Neural cell (in vitro differentiated cells): ENCODE data around the gene KIF5B.

Source experiments
- CTCF ChIP-seq: fragments of 450-650 bp; IDR thresholded peaks from 2 replicates; pipeline ENCODE4 v1.5.1; 2014; ENCODE audit warnings: antibody characterized with exemption, mild to moderate bottlenecking, moderate library complexity; ENCODE audit not compliant: poor library complexity, severe bottlenecking
- EZH2 ChIP-seq: fragments of 200-600, 300-800 bp; shearing (Covaris generic), sonication (generic); IDR thresholded peaks from 2 replicates; pipeline ENCODE4 v1.6.1; 2014; ENCODE audit warnings: antibody characterized with exemption, low read length, borderline replicate concordance, mild to moderate bottlenecking; ENCODE audit not compliant: insufficient read depth, poor library complexity, severe bottlenecking
- MXI1 ChIP-seq: fragments of 450-650 bp; conservative IDR thresholded peaks from 2 replicates; pipeline ENCODE4 v1.6.1; 2014; ENCODE audit warnings: antibody characterized with exemption, mild to moderate bottlenecking; ENCODE audit not compliant: poor library complexity, severe bottlenecking
- REST ChIP-seq: IDR thresholded peaks from 2 replicates; pipeline ENCODE4 v1.6.1; 2012; ENCODE audit warnings: borderline replicate concordance
- SMC3 ChIP-seq: fragments of 450-650 bp; conservative IDR thresholded peaks from 2 replicates; pipeline ENCODE4 v1.6.1; 2014; ENCODE audit warnings: antibody characterized with exemption, mild to moderate bottlenecking, moderate library complexity; ENCODE audit not compliant: poor library complexity

- TF ChIP-seq MXI1 (no peak), CTCF (no peak), EZH2 (no peak), REST (no peak), SMC3 (no peak)
Measured at GRCh38 chr10:31975157-31975765, 81.0 kb downstream of the KIF5B start.
